Measurements from ENCODE around the gene STARD9. TPM values are rescaled to one million over a fixed set of nuclear protein-coding genes. Genes with fewer than 3 reads are reported as not detected.

STARD9 gene
- total RNA-seq, 2 donors from 2014 or later: 0.97 to 2.9 TPM

DNA sequence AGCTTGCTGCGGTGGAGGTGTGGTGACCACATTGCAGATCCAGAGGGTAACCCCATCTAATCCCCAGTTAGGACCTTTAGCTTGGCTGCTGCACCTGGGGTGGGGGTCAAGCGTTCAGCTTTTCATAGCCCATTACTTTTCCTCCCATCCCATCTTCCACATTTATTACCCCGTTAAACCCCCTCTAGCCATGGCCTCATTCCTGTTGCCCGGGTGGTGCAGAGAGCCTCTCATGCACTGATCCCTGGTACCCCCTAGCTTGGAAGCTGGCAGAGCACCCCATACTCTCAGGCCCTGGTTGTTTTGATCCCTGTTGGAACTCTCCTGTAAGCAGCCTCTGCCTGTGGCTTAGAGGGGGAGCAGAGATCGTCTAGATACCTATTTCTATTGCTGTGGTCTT, 140.7 kb downstream of the STARD9 start:
- Mint-ChIP-seq H3K36me3 (ENCODE audit: low read depth) (peaks cover 7% of the 10 kb centered on the region), H3K27ac (no peak overlapping the region)
- TF ChIP-seq, protein P1, sequence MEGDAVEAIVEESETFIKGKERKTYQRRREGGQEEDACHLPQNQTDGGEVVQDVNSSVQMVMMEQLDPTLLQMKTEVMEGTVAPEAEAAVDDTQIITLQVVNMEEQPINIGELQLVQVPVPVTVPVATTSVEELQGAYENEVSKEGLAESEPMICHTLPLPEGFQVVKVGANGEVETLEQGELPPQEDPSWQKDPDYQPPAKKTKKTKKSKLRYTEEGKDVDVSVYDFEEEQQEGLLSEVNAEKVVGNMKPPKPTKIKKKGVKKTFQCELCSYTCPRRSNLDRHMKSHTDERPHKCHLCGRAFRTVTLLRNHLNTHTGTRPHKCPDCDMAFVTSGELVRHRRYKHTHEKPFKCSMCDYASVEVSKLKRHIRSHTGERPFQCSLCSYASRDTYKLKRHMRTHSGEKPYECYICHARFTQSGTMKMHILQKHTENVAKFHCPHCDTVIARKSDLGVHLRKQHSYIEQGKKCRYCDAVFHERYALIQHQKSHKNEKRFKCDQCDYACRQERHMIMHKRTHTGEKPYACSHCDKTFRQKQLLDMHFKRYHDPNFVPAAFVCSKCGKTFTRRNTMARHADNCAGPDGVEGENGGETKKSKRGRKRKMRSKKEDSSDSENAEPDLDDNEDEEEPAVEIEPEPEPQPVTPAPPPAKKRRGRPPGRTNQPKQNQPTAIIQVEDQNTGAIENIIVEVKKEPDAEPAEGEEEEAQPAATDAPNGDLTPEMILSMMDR (conservative IDR thresholded peaks at IDR 0.05): no peak

DNA sequence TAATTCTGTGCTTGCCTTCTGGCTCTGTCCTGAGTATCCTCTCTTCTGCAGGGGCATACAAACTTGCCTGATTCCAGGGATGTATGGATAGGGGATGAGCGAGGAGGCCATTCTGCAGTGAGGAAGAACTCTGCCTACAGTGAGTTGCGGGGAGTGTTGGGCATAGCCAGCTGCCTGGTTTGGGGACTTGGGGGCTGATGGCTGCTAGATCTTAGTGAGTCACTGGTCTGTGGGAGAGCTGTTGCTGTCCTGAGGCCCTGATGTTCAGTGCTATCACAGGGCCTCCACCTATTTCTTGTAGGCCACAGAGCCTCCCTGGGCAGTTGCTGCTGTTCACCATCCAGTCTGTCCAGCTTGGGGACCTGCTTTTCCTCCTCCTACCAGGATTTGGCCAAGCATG, 141.2 kb downstream of the STARD9 start:
- no peak for DNase-seq
- TF ChIP-seq, protein P1 (conservative IDR thresholded peaks at IDR 0.05): no peak
- Histone ChIP-seq H3K4me3 (ENCODE audit: low read length) (no peak overlapping the region), H3K9me3 (ENCODE audit: control insufficient read depth, low read length) (no peaks in the 10 kb centered on the region), H3K9ac (ENCODE audit: extremely low read depth, low read length, poor library complexity, severe bottlenecking) (no peak overlapping the region), H3K4me1 (ENCODE audit: control insufficient read depth, insufficient read depth, low read length) (peaks cover under 1% of the 10 kb centered on the region), H3K27me3 (ENCODE audit: control insufficient read depth, insufficient read depth, low read length, poor library complexity, severe bottlenecking) (no peaks in the 10 kb centered on the region), H3K27ac (ENCODE audit: low read depth, low read length) (no peak overlapping the region), H3K36me3 (ENCODE audit: control insufficient read depth, insufficient read depth, low read length) (peaks cover 11% of the 10 kb centered on the region)
- H3K36me3 Mint-ChIP-seq (ENCODE audit: low read depth): peaks cover 7% of the 10 kb centered on the region
- peaks cover 2% of the 10 kb centered on the region for H3K4me1 Mint-ChIP-seq
- H3K9me3 Mint-ChIP-seq: no peaks in the 10 kb centered on the region
- no peak overlapping the region for H3K4me3 Mint-ChIP-seq
- H3K27ac Mint-ChIP-seq: no peak overlapping the region
- H3K27me3 Mint-ChIP-seq (ENCODE audit: insufficient read depth): no peaks in the 10 kb centered on the region
- 93% methylated on average over 2 of the region's 2 CpGs; no CpG with 5 or more reads in 1 of the 2 experiments for WGBS, 2 experiments (ENCODE audit: insufficient coverage in 1 of 2, insufficient read length in 1 of 2)

More for the DNA sequence above, 140.7 kb downstream of the STARD9 start:
- H3K4me1 Mint-ChIP-seq: peaks cover 2% of the 10 kb centered on the region
- Histone ChIP-seq H3K27me3 (ENCODE audit: control insufficient read depth, insufficient read depth, low read length, poor library complexity, severe bottlenecking) (no peaks in the 10 kb centered on the region), H3K4me3 (ENCODE audit: low read length) (no peak overlapping the region), H3K4me1 (ENCODE audit: control insufficient read depth, insufficient read depth, low read length) (no peaks in the 10 kb centered on the region), H3K9me3 (ENCODE audit: control insufficient read depth, low read length) (no peaks in the 10 kb centered on the region), H3K36me3 (ENCODE audit: control insufficient read depth, insufficient read depth, low read length) (peaks cover 11% of the 10 kb centered on the region), H3K9ac (ENCODE audit: extremely low read depth, low read length, poor library complexity, severe bottlenecking) (no peak overlapping the region), H3K27ac (ENCODE audit: low read depth, low read length) (no peak overlapping the region)
- no peaks in the 10 kb centered on the region for H3K9me3 Mint-ChIP-seq
- WGBS, 2 experiments (ENCODE audit: insufficient coverage in 1 of 2, insufficient read length in 1 of 2): 93 to 100% methylated on average over 3 to 5 of the region's 5 CpGs
- no peak overlapping the region for H3K4me3 Mint-ChIP-seq
- no peaks in the 10 kb centered on the region for H3K27me3 Mint-ChIP-seq (ENCODE audit: insufficient read depth)
- DNase-seq: no peak

DNA sequence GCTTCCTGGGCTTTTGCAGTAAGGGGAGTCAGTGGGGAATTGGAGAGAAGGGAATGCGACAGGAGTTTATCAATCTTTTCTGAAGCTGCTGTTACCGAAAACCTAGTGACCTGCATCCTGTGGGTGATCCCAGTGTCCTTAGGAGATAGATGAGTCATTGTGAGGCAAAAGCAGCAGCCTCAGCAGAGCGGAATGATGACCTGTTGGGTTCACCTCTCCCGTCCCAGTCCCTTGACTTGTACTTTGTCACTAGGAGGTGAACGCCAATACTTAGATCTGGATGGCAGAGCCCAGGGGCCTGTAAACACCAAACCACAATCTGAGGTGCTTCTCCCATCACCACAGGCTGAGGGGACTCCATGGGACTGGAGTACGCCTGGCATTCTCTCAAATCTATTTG, 143.6 kb downstream of the STARD9 start:
- peaks cover 14% of the 10 kb centered on the region for H3K36me3 ChIP-seq (ENCODE audit: control insufficient read depth, insufficient read depth, low read length)
- DNase-seq: no peak
- H3K27ac ChIP-seq (ENCODE audit: low read depth, low read length): no peak overlapping the region
- H3K36me3 Mint-ChIP-seq (ENCODE audit: low read depth): peaks cover 11% of the 10 kb centered on the region
- no peaks in the 10 kb centered on the region for H3K27me3 Mint-ChIP-seq (ENCODE audit: insufficient read depth)
- peaks cover 11% of the 10 kb centered on the region for H3K4me1 ChIP-seq (ENCODE audit: control insufficient read depth, insufficient read depth, low read length)
- H3K9me3 Mint-ChIP-seq: no peaks in the 10 kb centered on the region
- H3K27ac Mint-ChIP-seq: peak overlapping the region; percentile 13
- WGBS, 2 experiments (ENCODE audit: insufficient coverage in 1 of 2, insufficient read length in 1 of 2): 93 to 98% methylated on average over 4 to 6 of the region's 6 CpGs
- no peak overlapping the region for H3K4me3 ChIP-seq (ENCODE audit: low read length)
- TF ChIP-seq, protein P1 (conservative IDR thresholded peaks at IDR 0.05): no peak
- H3K27me3 ChIP-seq (ENCODE audit: control insufficient read depth, insufficient read depth, low read length, poor library complexity, severe bottlenecking): no peaks in the 10 kb centered on the region
- H3K4me3 Mint-ChIP-seq: no peak overlapping the region
- H3K9me3 ChIP-seq (ENCODE audit: control insufficient read depth, low read length): no peaks in the 10 kb centered on the region
- H3K9ac ChIP-seq (ENCODE audit: extremely low read depth, low read length, poor library complexity, severe bottlenecking): no peak overlapping the region
- peaks cover 15% of the 10 kb centered on the region for H3K4me1 Mint-ChIP-seq
